Kidney (tissue), 14 donors: ENCODE results near the gene MPRIP. TPM values are rescaled to one million over a fixed set of nuclear protein-coding genes. Genes with fewer than 3 reads are reported as not detected.

ENCODE experiments used
- DNase-seq, 5 donors: peaks; one replicate each; pipeline ENCODE4 v3.0.0-alpha.2; 2013 to 2020
- FAIRE-seq: peaks from 2 replicates; lab custom pipeline; 2012; peaks lifted over from hg19 to GRCh38; lab: Jason Lieb, UNC
- H3K27ac ChIP-seq, 2 donors: one replicate each; pipeline ENCODE4 v1.7.0; 2013; ENCODE audit warnings: low read depth in 2 of 2, low read length in 2 of 2, inconsistent platforms in 1 of 2
- H3K27me3 ChIP-seq: one replicate; pipeline ENCODE4 v1.7.1; 2013; ENCODE audit warnings: low read length, inconsistent platforms; ENCODE audit not compliant: control insufficient read depth, insufficient read depth
- H3K36me3 ChIP-seq, 3 donors: one replicate each; pipeline versions ENCODE4 v1.7.0 to v1.7.1; 2013; ENCODE audit warnings: low read length in 3 of 3, control low read depth in 1 of 3, inconsistent platforms in 1 of 3; ENCODE audit not compliant: insufficient read depth in 3 of 3, control insufficient read depth in 2 of 3
- H3K4me1 ChIP-seq, 3 donors: one replicate each; pipeline versions ENCODE4 v1.7.0 to v1.7.1; 2013; ENCODE audit warnings: low read length in 3 of 3, inconsistent platforms in 1 of 3, low read depth in 1 of 3; ENCODE audit not compliant: control insufficient read depth in 2 of 3, insufficient read depth in 2 of 3
- H3K4me3 ChIP-seq, 3 donors: one replicate each; pipeline versions ENCODE4 v1.7.0 to v1.8.1; 2013; ENCODE audit warnings: low read length in 3 of 3, control low read depth in 1 of 3, inconsistent platforms in 1 of 3
- H3K9ac ChIP-seq, 3 donors: one replicate each; pipeline versions ENCODE4 v1.7.0 to v1.7.1; 2013; ENCODE audit warnings: low read length in 3 of 3, control low read depth in 1 of 3, inconsistent platforms in 1 of 3
- H3K9me3 ChIP-seq, 3 donors: one replicate each; pipeline versions ENCODE4 v1.7.0 to v1.7.1; 2013; ENCODE audit warnings: low read length in 3 of 3, control low read depth in 1 of 3, inconsistent platforms in 1 of 3; ENCODE audit not compliant: control insufficient read depth in 2 of 3, insufficient read depth in 1 of 3
- intact Hi-C: fragments of 100-400 bp; cut with DNase I; formaldehyde crosslinking; loops from one replicate; pipeline ENCODE4 v1.11.1; 2022
- polyA plus RNA-seq: library from polyadenylated mRNA; stranded (reverse); fragments of 350-450 nt; fragmentation: Illumina TruSeq; extraction: RNeasy Lipid Tissue Mini Kit (QIAGEN cat#74804); gene quantifications from one replicate; pipeline ENCODE4 v1.2.3, GENCODE V29; 2014; ENCODE audit warnings: low read depth, low replicate concordance; ENCODE audit not compliant: insufficient read depth
- total RNA-seq: library from RNA; stranded (reverse); fragmentation: NEBNext Ultra II Directional; extraction: Animal tissue kit (Norgen Biotek cat#: 25700); gene quantifications from one replicate; pipeline ENCODE4 v1.2.1, GENCODE V29; 2021
- TF ChIP-seq, protein P1 (sequence below): IDR thresholded peaks from 3 replicates; pipeline ENCODE4 v1.5.1; 2012; ENCODE audit warnings: mild to moderate bottlenecking, moderate library complexity, borderline replicate concordance; ENCODE audit not compliant: insufficient read depth; ENCODE audit errors: extremely low read depth
- donor health status: control.
- donor health status: control.
- donor health status: control.
- donor health status: control.
- donor health status: control.
- donor health status: DM: yes; HTN: yes; CAD: no.
- donor health status: Normal renal cell carcinoma (clear cell type).

Gene MPRIP
- total and polyA plus RNA-seq, 2 donors from 2014 or later: 120 to 250 TPM

DNA sequence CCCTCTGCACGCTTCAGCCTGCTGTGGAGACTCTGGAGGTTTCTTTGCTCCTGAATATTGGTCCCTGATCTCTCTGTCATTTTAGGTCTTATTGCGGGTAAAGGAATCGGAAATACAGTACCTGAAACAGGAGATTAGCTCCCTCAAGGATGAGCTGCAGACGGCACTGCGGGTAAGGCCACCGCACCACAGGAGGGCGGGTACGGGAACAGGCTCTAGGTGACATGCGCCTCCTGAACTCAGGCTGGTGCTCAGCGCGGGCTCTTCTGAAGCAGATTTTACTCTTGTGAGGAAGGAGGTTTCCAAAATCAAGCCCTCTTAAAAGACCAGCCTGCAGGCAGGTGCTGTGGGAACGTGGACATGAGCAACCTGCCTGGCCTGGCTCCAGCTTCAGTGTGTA lies 134.1 kb downstream of the MPRIP start:
- H3K36me3 ChIP-seq: peaks cover 6 to 86% (median 59%) of the 10 kb centered on the region in 3 donors
- intact Hi-C loops: no loop called here
- FAIRE-seq: no peak
- TF ChIP-seq, protein P1, sequence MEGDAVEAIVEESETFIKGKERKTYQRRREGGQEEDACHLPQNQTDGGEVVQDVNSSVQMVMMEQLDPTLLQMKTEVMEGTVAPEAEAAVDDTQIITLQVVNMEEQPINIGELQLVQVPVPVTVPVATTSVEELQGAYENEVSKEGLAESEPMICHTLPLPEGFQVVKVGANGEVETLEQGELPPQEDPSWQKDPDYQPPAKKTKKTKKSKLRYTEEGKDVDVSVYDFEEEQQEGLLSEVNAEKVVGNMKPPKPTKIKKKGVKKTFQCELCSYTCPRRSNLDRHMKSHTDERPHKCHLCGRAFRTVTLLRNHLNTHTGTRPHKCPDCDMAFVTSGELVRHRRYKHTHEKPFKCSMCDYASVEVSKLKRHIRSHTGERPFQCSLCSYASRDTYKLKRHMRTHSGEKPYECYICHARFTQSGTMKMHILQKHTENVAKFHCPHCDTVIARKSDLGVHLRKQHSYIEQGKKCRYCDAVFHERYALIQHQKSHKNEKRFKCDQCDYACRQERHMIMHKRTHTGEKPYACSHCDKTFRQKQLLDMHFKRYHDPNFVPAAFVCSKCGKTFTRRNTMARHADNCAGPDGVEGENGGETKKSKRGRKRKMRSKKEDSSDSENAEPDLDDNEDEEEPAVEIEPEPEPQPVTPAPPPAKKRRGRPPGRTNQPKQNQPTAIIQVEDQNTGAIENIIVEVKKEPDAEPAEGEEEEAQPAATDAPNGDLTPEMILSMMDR: no peak
- no peaks in the 10 kb centered on the region for H3K9me3 ChIP-seq
- no peaks in the 10 kb centered on the region for H3K27me3 ChIP-seq
- no peak overlapping the region for H3K4me3 ChIP-seq
- H3K4me1 ChIP-seq: peaks cover 0 to 7% (median 0%) of the 10 kb centered on the region in 3 donors
- no peak overlapping the region for H3K27ac ChIP-seq
- H3K9ac ChIP-seq: no peak overlapping the region
- DNase-seq: no peak

GRCh38 chr17:17177176-17177575 lies 134.9 kb downstream of the MPRIP start:
- Histone ChIP-seq H3K4me1 (peaks cover 0 to 4% (median 0%) of the 10 kb centered on the region in 3 donors), H3K9me3 (no peaks in the 10 kb centered on the region), H3K4me3 (no peak overlapping the region), H3K9ac (no peak overlapping the region), H3K27me3 (no peaks in the 10 kb centered on the region), H3K27ac (no peak overlapping the region), H3K36me3 (peaks cover 6 to 83% (median 61%) of the 10 kb centered on the region in 3 donors)
- no peak for DNase-seq
- TF ChIP-seq, protein P1: no peak
- intact Hi-C loops: no loop called here
- FAIRE-seq: no peak

- Histone ChIP-seq H3K9me3 (no peaks in the 10 kb centered on the region), H3K27me3 (no peaks in the 10 kb centered on the region), H3K36me3 (peaks cover 3 to 71% (median 67%) of the 10 kb centered on the region in 3 donors), H3K4me1 (no peaks in the 10 kb centered on the region), H3K4me3 (no peak overlapping the region), H3K9ac (no peak overlapping the region), H3K27ac (no peak overlapping the region)
- FAIRE-seq: no peak
- TF ChIP-seq, protein P1: no peak
- DNase-seq: no peak
- intact Hi-C loops: no loop called here
Observed at GRCh38 chr17:17179371-17179827, 137.1 kb downstream of the MPRIP start.

DNA sequence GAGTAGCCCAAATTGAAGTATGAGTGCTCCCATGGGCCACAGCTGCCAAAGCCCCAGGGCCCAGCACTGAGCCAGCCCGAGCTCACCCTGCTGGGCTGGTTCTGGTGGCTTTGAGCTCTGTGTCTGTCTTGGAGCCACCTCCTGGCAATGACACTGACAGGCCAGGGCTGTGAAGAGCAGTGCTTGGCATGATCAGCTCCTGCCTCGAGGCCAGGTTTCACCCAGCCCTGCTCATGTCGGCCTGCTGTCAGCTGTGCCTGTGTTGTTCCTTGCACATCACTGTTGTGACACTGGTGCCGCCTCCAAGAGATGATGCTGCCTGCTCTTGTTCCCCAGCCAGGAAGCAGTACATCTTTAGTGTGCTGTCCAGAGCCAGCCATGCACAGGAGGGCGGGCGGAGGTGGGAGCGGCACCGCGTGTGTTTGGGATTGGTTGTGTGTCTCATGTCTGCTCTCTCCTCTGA lies 137.9 kb downstream of the MPRIP start:
- Histone ChIP-seq H3K4me1 (no peaks in the 10 kb centered on the region), H3K27me3 (no peaks in the 10 kb centered on the region), H3K27ac (no peak overlapping the region), H3K36me3 (peaks cover 3 to 63% (median 63%) of the 10 kb centered on the region in 3 donors), H3K4me3 (no peak overlapping the region), H3K9me3 (no peaks in the 10 kb centered on the region), H3K9ac (no peak overlapping the region)
- DNase-seq (no peak), FAIRE-seq (no peak)
- intact Hi-C loops: no loop called here
- TF ChIP-seq, protein P1: no peak
